Effector memory CD8-positive, alpha-beta T cell (primary cell): Measurements from ENCODE around the gene IL1RAPL1.
"Not testable (repeated sequence)": the region's sequence is repeated elsewhere in the genome, so short reads cannot be mapped to it uniquely, and the experiment has no call there.

ENCODE experiments used
- ATAC-seq: fragments of 150-1000 bp; cut with Tn5 transposase; replicated peaks from 2 replicates; pipeline ENCODE4 v1.10.0; 2021; ENCODE audit warnings: mild to moderate bottlenecking, moderate library complexity
- DNase-seq, 3 experiments: peaks; one replicate each; pipeline ENCODE4 v3.0.0; 2021
- H3K27ac Mint-ChIP-seq, 2 donors: one replicate each; pipeline ENCODE4 v1.8.0; 2022; ENCODE audit warnings: mild to moderate bottlenecking in 2 of 2, mixed read lengths in 2 of 2, moderate library complexity in 2 of 2
- H3K27me3 Mint-ChIP-seq, 2 donors: one replicate each; pipeline ENCODE4 v1.8.0; 2022; ENCODE audit warnings: mixed read lengths in 2 of 2
- H3K36me3 Mint-ChIP-seq: one replicate; pipeline ENCODE4 v1.8.0; 2022; ENCODE audit warnings: mild to moderate bottlenecking, moderate library complexity, mixed read lengths; ENCODE audit not compliant: insufficient read depth
- H3K4me1 Mint-ChIP-seq, 2 donors: one replicate each; pipeline ENCODE4 v1.8.0; 2022; ENCODE audit warnings: low read depth in 2 of 2, mixed read lengths in 2 of 2
- H3K4me3 Mint-ChIP-seq, 2 donors: one replicate each; pipeline ENCODE4 v1.8.0; 2022; ENCODE audit warnings: mild to moderate bottlenecking in 2 of 2, mixed read lengths in 2 of 2, moderate library complexity in 2 of 2
- H3K9me3 Mint-ChIP-seq, 2 donors: one replicate each; pipeline ENCODE4 v1.8.0; 2022; ENCODE audit warnings: mixed read lengths in 2 of 2

Gene IL1RAPL1

DNA sequence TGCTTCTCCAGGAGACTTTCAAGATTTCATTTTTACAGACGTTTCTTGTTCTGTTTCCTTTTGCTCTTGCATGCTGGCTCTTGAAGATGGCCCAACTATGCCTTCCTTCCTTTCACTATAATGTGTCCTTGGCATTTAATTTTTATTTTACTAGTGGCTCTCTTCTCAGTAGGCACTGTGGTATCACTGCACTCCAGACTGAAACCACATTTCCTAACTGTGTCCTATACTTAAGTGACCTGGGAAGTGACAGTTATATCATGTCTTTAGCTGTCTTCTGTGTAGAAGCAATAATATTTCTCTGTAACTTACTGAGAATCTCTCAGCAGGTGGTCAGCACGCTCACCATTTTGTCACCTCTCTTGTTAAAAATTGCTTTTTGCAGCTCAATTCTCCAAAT, 168.9 kb downstream of the IL1RAPL1 start:
- Mint-ChIP-seq H3K27me3 (no peaks in the 10 kb centered on the region), H3K36me3 (no peaks in the 10 kb centered on the region), H3K9me3 (peaks cover 6 to 14% of the 10 kb centered on the region in 2 donors), H3K4me3 (no peak overlapping the region), H3K27ac (no peak overlapping the region), H3K4me1 (no peaks in the 10 kb centered on the region)
- DNase-seq (no peak), ATAC-seq (no peak)

DNA sequence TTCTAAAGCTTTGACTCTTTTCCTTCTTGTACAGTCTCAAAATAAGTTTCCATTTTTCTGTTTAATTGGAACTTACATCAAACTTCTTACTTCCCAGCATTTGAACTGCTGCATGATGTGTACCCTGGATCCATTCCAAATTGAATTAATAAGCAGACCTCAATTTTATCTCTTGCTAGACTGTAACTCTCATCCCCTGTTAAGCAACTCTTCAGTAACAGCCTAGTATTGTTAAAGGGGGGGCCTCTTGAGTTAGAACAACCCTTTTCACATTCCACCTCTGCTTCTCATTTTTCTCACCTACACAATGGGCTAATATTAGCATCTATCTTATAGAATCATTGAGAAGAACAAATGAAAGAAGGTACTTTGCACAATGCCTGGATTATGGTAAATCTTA, 169.4 kb downstream of the IL1RAPL1 start:
- ATAC-seq: no peak

DNA sequence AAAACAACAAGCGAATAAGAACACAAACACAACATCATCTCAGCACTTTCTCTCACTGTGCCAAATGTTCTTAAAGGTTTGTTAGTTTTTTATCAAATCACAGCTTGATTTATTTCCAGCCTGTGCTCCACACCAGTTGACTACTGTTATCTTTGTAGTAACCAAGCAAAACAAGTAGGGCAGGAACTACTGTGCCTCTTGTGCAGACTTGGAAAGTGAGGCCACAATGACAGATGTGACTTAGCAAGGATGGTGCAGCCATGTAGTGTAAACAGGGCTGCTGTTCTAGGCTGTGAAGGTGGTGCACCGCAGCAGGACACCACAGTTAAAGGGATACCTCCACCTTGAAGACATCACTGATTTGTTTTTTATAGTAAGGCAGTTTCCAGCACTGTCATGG, 170.0 kb downstream of the IL1RAPL1 start:
- Mint-ChIP-seq H3K27ac (no peak overlapping the region), H3K9me3 (peaks cover 7 to 14% of the 10 kb centered on the region in 2 donors), H3K27me3 (no peaks in the 10 kb centered on the region), H3K4me3 (no peak overlapping the region), H3K4me1 (no peaks in the 10 kb centered on the region), H3K36me3 (no peaks in the 10 kb centered on the region)
- DNase-seq (no peak), ATAC-seq (no peak)

More for the DNA sequence above, 169.4 kb downstream of the IL1RAPL1 start:
- Mint-ChIP-seq H3K4me3 (no peak overlapping the region), H3K27ac (no peak overlapping the region), H3K4me1 (no peaks in the 10 kb centered on the region), H3K9me3 (peaks cover 7 to 14% of the 10 kb centered on the region in 2 donors), H3K36me3 (no peaks in the 10 kb centered on the region), H3K27me3 (no peaks in the 10 kb centered on the region)
- no peak for DNase-seq

DNA sequence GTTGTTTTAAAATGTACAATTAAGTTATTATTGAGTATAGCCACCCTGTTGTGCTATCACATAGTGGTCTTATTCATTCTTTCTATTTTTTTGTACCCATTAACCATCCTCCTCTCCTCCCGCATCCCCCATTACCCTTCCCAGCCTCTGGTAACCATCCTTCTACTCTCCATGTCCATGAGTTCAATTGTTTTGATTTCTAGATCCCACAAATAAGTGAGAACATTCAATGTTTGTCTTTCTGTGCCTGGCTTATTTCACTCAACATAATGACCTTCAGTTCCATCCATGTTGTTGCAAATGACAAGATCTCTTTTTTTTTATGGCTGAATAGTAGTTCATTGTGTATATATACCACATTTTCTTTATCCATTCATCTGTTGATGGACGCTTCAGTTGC, 179.3 kb downstream of the IL1RAPL1 start:
- not testable (repeated sequence) for ATAC-seq, H3K9me3 Mint-ChIP-seq, H3K4me1 Mint-ChIP-seq, H3K36me3 Mint-ChIP-seq, DNase-seq, H3K4me3 Mint-ChIP-seq, H3K27me3 Mint-ChIP-seq, H3K27ac Mint-ChIP-seq

DNA sequence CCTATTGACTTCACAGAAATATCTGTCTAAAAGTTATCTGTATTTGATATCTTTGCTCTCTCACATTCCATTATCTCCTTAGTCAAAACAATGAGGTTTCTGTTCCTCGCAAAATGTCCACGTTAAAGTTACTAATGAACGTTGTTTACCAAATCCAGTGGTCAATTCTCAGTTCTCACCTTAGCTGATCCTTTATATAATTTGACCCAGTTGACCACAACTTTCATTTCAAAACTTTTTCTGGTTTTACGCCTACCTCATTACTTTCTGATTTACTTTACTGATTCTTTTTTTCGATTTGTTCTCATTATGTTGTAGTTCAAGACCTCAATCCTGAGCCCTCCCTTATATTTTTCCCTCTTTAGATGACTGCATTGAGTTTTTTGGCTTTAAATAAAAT, 186.6 kb downstream of the IL1RAPL1 start:
- ATAC-seq (no peak), DNase-seq (no peak)
- Mint-ChIP-seq H3K36me3 (no peaks in the 10 kb centered on the region), H3K4me1 (no peaks in the 10 kb centered on the region), H3K27ac (no peak overlapping the region), H3K9me3 (no peaks in the 10 kb centered on the region), H3K27me3 (no peaks in the 10 kb centered on the region), H3K4me3 (no peak overlapping the region)

DNA sequence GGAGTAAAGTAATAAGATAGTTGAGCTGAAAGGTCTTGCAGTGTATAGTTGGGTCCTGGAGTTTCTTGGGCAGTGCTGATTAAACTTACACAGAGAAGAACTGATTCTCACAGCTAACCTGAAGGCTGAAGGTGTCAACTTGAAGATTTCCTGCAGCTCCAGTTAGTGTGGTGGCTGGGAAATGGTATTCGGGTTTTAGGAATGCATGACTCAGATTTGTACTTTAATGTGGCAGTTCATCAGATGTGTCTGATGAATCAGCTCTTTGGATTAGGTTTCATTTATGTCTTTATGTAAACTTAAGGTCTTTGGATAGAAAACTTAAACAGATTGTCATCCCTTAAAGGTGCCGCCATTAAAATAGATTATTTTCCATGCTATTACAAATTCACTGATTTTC, 200.0 kb downstream of the IL1RAPL1 start:
- Mint-ChIP-seq H3K27ac (no peak overlapping the region), H3K4me1 (no peaks in the 10 kb centered on the region), H3K9me3 (peaks cover 7 to 18% of the 10 kb centered on the region in 2 donors), H3K27me3 (no peaks in the 10 kb centered on the region), H3K36me3 (no peaks in the 10 kb centered on the region), H3K4me3 (no peak overlapping the region)
- DNase-seq: no peak
- ATAC-seq: no peak

DNA sequence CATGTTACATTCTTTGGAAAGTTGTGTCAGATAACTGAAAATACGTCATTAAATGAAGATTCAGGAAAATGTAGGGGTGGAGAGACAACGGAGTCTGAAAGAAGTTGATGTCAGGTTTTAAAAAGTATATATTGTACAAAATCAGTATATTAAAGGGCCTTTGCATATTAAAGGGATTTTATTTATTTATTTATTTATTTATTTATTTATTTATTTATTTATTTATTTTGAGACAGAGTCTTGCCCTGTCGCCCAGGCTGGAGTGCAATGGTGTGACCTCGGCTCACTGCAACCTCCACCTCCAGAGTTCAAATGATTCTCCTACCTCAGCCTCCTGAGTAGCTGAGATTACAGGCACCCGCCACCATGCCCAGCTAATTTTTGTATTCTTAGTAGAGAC, 213.4 kb downstream of the IL1RAPL1 start:
- H3K36me3 Mint-ChIP-seq, ATAC-seq, H3K4me3 Mint-ChIP-seq: not testable (repeated sequence)

DNA sequence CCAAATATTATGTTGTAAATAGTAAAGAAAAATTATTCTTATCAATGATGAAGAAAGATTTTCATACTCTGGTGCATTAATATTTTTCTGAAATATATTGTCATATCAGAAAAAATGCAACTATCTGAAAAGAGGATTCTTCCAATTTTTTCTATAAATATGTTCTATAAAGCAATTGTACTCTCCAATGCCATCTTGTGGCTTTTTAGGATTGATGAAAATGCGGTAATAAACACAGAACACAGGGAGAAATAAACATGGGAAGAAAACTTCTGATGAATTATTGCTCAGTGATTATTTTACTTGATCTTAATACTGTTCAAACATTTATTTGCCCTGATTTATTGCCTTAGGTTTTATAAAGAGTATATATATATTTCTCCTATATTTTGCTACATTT, 215.4 kb downstream of the IL1RAPL1 start:
- H3K4me1 Mint-ChIP-seq: no peaks in the 10 kb centered on the region
- H3K27me3 Mint-ChIP-seq: no peaks in the 10 kb centered on the region
- H3K36me3 Mint-ChIP-seq: no peaks in the 10 kb centered on the region
- DNase-seq (no peak), ATAC-seq (no peak)
- peaks cover 7 to 12% of the 10 kb centered on the region in 2 donors for H3K9me3 Mint-ChIP-seq
- no peak overlapping the region for H3K4me3 Mint-ChIP-seq
- H3K27ac Mint-ChIP-seq: no peak overlapping the region

More for the DNA sequence above, 213.4 kb downstream of the IL1RAPL1 start:
- not testable (repeated sequence) for DNase-seq, H3K27ac Mint-ChIP-seq, H3K27me3 Mint-ChIP-seq, H3K4me1 Mint-ChIP-seq
- peaks cover 7 to 12% of the 10 kb centered on the region in 2 donors for H3K9me3 Mint-ChIP-seq

DNA sequence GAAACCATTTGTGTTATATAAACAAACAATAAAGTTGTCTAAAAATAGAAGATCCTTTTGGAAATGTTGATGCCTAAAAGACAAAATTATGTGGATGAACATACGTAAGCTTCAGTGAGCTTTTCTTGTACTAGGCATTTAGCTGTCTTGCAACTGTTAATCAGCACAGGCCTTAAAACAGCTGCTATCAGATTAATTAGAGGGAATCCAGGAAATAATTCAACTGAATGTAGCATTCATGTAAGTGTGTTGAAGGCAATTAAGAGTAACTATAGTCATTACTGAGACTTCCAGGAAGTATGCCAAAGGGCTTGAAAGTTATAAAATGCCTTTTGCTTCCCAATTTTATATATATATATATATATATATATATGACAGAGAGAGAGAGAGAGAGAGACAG, 248.7 kb downstream of the IL1RAPL1 start:
- DNase-seq: no peak
- no peaks in the 10 kb centered on the region for H3K36me3 Mint-ChIP-seq
- H3K4me3 Mint-ChIP-seq: no peak overlapping the region
- no peaks in the 10 kb centered on the region for H3K4me1 Mint-ChIP-seq
- peaks cover 0 to 8% of the 10 kb centered on the region in 2 donors for H3K9me3 Mint-ChIP-seq
- H3K27me3 Mint-ChIP-seq: no peaks in the 10 kb centered on the region
- ATAC-seq: no peak
- H3K27ac Mint-ChIP-seq: no peak overlapping the region

DNA sequence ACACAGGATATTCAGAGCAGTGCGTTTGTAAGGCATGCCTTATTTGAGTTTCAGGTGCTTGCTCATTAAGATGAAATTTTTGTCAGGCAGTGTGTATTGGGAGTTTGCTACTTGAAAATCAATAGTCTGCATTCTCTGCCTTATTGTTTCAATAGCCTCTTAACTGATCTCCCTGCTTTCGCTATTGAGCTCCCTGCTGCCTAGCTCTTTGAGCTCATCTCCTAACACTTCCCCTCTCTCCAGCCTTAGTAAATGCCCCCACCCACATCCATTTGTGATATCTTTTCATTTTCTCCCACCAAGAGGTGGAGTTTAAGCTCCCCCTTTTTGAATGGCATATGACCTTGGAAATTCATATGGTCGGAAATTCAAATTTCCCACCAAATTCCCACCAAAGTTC, 256.6 kb downstream of the IL1RAPL1 start:
- Mint-ChIP-seq H3K27me3 (no peaks in the 10 kb centered on the region), H3K4me3 (no peak overlapping the region), H3K4me1 (no peaks in the 10 kb centered on the region), H3K27ac (no peak overlapping the region), H3K36me3 (no peaks in the 10 kb centered on the region), H3K9me3 (peaks cover 0 to 4% of the 10 kb centered on the region in 2 donors)
- no peak for DNase-seq
- ATAC-seq: no peak

DNA sequence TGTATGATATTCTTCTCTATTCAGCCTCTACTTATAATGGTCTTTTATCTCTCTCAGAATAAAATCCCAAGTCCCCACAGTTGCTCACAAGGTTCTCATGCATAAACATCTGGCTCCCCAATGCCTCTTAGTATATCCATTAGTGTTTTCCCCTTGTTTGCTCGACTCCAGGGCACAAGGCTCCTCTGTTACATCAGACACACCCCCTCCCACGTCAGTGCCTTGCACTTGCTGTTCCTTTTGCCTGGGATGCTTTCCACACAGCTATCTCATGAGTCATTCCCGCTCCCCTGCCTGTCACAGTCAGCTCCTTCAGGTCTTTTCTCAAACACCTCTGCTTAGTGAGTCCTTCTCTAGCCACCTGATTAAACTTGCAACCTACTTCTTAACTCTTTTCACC, 260.2 kb downstream of the IL1RAPL1 start:
- peaks cover 0 to 4% of the 10 kb centered on the region in 2 donors for H3K9me3 Mint-ChIP-seq
- no peak overlapping the region for H3K4me3 Mint-ChIP-seq
- DNase-seq (no peak), ATAC-seq (no peak)
- H3K4me1 Mint-ChIP-seq: no peaks in the 10 kb centered on the region
- no peak overlapping the region for H3K27ac Mint-ChIP-seq
- H3K27me3 Mint-ChIP-seq: no peaks in the 10 kb centered on the region
- H3K36me3 Mint-ChIP-seq: no peaks in the 10 kb centered on the region

DNA sequence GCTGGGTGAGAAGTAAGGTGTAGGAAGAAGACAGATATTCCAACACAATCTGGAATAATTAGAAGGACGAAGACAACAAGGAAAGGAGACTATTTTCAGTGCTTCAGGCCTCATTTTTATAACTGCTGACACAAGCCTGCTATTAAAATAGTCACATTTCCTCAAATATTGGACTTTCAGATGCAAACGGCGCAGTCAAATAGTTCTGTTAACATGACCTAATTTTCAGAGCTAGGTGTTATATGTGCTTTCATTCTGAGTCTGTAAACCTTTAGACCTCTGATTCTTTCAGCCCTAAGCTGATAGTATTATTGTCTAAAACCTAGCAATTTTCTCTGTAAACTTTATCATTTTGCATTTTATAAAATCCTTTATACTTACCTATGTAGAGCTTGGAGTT, 261.5 kb downstream of the IL1RAPL1 start:
- Mint-ChIP-seq H3K9me3 (peaks cover 0 to 4% of the 10 kb centered on the region in 2 donors), H3K36me3 (no peaks in the 10 kb centered on the region), H3K4me3 (no peak overlapping the region), H3K27me3 (no peaks in the 10 kb centered on the region), H3K27ac (no peak overlapping the region), H3K4me1 (no peaks in the 10 kb centered on the region)
- ATAC-seq: no peak
- no peak for DNase-seq

DNA sequence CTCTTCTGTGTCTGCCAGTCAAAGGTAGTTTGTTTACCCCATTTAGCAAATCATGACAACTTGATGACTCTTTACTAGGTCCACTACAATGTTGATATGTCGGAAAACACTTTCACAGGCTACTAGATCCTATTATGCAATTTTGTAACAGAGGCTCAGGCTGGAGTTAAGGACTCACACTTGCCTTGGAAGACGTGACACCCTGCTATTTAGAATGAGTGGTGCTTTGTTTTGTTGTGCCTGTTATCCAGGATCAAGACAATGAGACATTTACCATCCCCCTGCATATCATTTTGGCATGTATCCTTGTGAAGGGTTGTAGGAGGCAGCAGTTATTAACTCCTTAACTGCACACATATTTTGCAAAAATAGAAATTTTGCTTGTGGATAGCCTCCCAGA, 263.7 kb downstream of the IL1RAPL1 start:
- H3K4me3 Mint-ChIP-seq: no peak overlapping the region
- H3K27me3 Mint-ChIP-seq: no peaks in the 10 kb centered on the region
- H3K36me3 Mint-ChIP-seq: no peaks in the 10 kb centered on the region
- peaks cover 0 to 9% of the 10 kb centered on the region in 2 donors for H3K9me3 Mint-ChIP-seq
- DNase-seq: no peak
- H3K27ac Mint-ChIP-seq: no peak overlapping the region
- no peak for ATAC-seq
- H3K4me1 Mint-ChIP-seq: no peaks in the 10 kb centered on the region

DNA sequence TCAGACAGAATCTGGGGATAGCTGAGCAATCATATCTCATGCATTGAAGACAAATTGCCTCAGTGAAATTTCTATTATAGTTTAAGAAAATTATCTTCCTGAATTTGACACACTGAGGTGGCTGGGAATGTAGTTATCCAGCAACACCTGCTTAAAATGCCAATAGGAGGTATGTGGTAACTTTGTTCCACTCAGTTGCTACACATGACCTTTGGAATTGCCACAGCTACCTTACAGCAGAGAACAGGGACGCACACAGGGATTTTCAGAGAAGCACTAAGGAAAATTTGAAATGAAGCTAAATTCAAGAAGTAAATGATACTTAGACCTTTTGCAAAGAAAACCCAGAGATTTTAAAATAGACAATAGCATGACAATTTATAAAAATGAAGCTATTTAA, 264.6 kb downstream of the IL1RAPL1 start:
- no peak overlapping the region for H3K4me3 Mint-ChIP-seq
- ATAC-seq: no peak

DNA sequence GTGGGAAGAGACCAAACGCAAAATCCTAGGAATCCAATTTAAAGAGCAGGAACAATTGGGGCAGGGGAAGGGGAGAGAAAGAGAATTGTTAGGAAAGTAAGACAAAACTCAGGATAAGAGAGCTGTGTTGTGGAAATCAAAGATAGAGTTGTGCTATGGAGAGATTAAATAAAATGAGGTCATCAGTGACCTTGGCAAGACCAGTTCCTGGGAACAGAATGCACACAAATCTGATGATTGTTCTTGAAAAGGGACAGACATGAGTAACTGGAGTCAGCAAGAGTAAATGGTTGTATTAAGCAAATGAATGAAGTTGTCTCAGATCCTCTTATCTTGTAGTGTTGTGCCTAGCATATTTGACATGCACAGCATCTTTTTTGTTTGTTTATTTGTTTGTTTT, 267.4 kb downstream of the IL1RAPL1 start:
- Mint-ChIP-seq H3K4me1 (no peaks in the 10 kb centered on the region), H3K4me3 (no peak overlapping the region), H3K27me3 (no peaks in the 10 kb centered on the region), H3K9me3 (peaks cover 0 to 7% of the 10 kb centered on the region in 2 donors), H3K27ac (no peak overlapping the region), H3K36me3 (no peaks in the 10 kb centered on the region)
- DNase-seq: no peak
- ATAC-seq: no peak

More for the DNA sequence above, 264.6 kb downstream of the IL1RAPL1 start:
- Mint-ChIP-seq H3K27ac (no peak overlapping the region), H3K4me1 (no peaks in the 10 kb centered on the region), H3K27me3 (no peaks in the 10 kb centered on the region), H3K36me3 (no peaks in the 10 kb centered on the region), H3K9me3 (peaks cover 0 to 7% of the 10 kb centered on the region in 2 donors)
- no peak for DNase-seq
